ENCODE data around the gene NDUFA12.

The NDUFA12 gene

DNA sequence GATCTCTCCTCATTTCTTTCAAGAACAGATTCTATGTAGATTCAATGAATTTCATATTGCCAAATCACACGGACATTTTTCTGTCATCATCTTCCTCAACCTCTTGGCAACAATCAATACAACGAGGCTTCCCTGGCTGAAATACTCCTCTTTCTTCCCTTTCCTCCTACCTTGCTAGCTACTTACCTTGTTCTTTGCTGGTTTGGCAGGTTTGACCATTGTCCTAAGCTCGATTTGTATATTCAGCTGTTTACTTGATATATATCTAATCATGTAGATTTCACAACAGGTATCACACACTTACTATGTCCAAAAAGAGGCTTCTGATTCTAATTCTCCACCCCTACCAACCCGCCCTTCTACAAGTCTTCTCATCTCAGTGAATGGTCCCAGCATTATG, 23.6 kb downstream of the NDUFA12 start:
- no peak for DNase-seq

DNA sequence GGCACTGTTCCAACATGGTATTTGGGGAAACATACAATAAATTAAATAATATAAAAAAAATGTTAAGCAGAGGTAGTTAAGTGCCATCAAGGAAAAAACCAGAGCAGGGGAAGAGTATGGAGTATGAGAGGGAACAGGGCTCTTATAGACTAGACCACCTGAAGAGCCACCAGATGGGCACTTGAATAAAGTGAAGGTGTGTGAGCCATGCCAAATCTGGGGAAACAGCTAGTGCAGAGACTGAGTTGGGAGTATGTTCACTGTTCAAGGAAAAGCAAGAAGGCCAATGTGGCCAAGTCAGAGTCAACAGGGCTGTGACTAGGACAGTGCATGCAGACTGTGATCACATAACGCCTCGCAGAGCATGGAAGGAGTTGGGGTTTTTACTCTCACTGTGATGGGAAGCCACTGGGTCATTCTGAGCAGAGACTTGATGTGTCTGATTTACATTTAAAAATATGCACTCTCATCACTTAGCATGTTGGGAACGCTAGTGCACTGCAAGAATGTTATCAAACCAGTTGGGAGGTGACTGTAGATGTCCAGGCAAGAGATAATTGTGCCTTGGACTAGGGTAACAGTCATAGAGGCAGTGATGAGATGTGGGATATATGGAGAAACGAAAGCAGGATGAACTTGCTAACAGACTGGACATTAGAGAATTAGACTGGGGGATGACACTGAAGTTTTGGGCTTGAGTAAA, 25.6 kb downstream of the NDUFA12 start:
- no peak for DNase-seq

DNA sequence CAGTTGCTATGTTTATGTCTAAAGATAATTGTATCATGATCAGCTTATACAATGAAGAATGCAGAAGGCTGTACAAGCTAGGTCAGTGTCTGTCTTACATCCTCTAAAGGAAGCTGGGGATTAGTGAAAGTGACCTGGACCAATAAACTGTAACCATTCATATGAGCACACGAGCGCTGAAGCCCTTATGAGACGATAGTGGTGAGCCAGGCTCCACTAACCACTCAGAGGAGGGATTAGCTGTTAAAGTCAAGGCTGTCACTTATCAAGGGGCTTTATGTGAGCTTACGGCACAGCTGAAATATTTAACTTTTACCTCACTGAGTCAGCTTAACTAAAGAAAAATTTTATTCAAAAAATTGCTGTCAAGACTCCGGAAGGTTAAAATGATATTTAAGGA, 30.3 kb downstream of the NDUFA12 start:
- peak; percentile 75 for DNase-seq

DNA sequence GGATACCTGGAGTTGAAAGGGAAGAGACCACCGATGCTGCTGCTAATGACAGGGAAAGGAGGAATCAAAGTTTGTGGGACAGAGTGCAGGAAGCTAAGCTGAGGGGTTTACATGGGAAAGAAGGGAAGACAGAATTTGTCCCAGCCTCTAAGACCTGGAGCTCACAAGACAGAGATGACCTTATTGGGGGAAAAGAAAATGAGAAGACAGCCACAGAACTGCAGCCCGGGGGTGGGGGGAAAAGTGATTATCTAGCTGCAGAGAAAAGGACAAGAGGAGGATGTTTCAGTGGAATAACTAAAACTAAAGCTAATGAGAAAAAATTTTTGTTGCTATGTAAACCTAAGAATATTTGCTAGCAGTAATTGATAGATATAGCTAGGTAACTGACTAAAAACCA, 30.7 kb downstream of the NDUFA12 start:
- peak; percentile 67 for DNase-seq

GRCh38 chr12:94971923-94972322, 31.6 kb downstream of the NDUFA12 start:
- DNase-seq, result no peak

GRCh38 chr12:94970560-94970959, 32.9 kb downstream of the NDUFA12 start:
- DNase-seq, result peak; percentile 63

- no peak for DNase-seq
These were observed 34.1 kb downstream of the NDUFA12 start for GRCh38 chr12:94969424-94969823.

DNA sequence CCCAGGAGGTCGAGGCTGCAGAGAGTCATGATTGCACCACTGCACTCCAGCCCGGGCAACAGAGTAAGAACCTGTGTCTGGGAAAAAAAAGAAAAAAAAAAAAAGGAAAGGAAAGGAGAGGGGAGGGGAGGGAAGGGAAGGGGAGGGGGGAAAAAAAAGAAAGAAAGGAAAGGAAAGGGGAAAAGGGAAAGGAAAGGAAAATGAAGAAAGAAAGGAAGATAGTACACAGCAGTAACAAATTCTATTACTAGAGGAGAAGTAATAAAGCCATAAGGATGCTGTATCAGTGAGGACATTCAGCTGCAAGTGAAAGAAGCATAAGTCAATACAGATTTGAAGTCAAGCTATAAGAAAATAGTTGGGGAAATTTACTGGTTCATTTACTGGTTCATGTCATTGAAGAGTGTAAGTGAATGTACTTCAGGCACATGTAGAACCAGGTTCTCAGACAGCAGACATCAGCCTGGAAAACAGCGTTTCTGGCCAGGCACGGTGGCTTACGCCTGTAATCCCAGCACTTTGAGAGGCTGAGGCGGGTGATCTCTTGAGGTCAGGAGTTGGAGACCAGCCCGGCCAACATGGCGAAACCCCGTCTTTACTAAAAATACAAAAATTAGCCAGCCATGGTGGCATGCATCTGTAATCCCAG, 37.4 kb downstream of the NDUFA12 start:
- DNase-seq, result no peak

DNA sequence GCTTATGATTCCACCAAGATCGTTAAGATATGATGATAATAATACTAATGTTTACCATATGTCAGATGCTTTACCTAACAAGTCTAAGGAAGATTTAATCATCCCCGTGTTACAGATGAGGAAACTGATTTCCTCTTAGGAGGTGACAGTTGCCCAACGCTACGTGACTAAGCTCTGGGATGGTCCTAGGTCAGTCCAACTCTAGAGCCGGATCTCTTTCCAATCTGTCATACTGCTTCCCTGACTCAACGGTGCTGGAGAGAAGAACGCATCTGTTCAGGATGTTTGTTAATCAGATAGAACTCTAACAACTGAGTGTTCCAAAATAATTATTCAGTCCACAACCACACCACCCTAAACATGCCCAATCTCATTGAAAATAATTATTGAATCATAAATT, 39.8 kb downstream of the NDUFA12 start:
- no peak for DNase-seq

DNA sequence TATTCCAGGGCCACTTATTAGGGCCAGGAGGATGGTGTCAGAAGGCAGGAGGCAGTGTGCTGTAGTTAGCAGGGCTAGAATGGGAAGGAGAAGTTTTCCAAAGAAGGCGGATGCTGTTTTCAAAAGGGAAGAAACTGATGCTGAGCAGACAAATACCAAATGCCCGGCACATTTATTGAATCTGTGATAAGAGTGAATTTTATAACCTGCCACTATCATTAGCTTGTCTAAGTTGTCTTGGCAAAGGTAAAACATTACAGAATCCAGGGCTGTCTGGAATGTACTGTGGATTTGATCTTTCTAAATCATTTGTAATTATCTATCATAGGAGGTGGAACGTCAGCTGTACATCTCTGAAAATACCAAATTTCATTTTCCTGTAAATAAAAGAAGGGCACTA, 40.8 kb downstream of the NDUFA12 start:
- no peak for DNase-seq

DNA sequence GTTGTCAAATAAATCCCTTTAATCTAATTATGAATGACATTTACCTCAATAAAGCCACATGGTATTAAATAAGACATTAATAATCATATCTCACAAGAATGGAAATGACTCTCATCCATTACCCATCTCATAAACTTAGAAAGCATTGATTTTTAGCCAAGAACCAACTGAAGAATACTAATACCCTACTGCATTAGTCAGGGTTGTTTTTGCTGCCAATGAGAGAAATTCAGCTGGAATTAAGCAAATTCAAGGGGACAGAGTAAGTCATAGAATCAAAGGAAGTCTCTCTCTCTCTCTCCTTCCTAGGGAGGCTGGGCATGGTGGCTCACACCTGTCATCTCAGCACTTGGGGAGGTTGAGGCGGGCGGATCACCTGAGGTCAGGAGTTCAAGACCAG, 41.6 kb downstream of the NDUFA12 start:
- DNase-seq, result no peak

- DNase-seq, result no peak
These were observed 42.2 kb downstream of the NDUFA12 start for GRCh38 chr12:94961256-94961824.

DNA sequence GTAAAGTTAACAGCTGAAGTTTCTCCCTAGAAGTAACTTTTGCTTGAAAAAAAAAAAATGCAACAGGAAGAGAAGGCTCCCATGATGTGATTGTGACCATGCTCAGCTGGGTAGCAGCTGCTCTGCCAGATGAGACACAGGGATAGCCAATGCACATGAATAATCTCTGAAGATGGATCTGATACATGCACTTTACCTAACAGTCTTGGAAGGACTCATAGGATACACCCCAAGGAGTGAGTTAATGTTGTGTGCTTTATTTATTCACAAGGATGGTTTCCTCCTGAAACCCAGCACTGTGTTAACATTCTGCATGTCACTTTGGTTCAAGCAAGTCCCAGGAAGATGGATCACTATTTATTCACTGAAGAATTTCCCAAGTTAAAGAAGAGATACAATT, 46.5 kb downstream of the NDUFA12 start:
- no peak for DNase-seq

GRCh38 chr12:94954948-94955592, 48.4 kb downstream of the NDUFA12 start:
- DNase-seq, result peak; percentile 31

DNA sequence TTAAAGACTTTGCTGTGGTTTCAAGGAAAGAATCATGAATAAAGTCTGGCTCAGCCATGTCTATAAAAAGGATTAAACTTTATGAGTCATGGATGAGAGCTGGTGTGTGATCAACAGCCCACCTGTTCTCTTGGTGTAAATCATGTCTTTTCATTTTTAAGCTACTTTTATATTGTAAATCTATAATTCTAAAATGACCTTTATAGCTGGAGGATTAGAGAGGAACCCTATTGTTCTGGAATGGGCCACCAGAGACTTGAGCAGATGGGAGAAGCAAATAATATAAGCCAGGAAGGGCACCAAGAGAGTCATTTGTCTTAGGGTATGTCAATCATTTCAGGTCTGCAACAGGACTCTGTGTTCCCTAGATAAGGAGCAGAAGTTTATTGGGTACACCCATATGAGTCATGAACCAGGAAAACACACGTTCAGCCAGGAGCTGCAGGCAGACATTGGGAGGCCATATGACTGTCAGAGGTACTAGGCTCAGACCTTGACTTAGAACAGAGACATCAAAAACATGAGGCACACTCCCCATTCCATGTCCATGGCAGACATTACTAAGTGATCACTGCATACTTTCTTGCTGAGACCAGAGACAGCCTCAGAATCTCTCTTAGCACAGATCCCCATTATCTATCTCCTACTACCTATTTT, 49.3 kb downstream of the NDUFA12 start:
- DNase-seq, result peak; percentile 79

GRCh38 chr12:94952325-94952724, 51.2 kb downstream of the NDUFA12 start:
- no peak for DNase-seq

- peak; percentile 56 for DNase-seq
These were observed 52.2 kb downstream of the NDUFA12 start for GRCh38 chr12:94951071-94951934.

- no peak for DNase-seq
These were observed 55.2 kb downstream of the NDUFA12 start for GRCh38 chr12:94948232-94948810.

GRCh38 chr12:94942663-94943062, 60.8 kb downstream of the NDUFA12 start:
- no peak for DNase-seq

- peak; percentile 58 for DNase-seq
These were observed 62.0 kb downstream of the NDUFA12 start for GRCh38 chr12:94941440-94941862.

GRCh38 chr12:94940771-94941170, 62.7 kb downstream of the NDUFA12 start:
- DNase-seq, result no peak

DNA sequence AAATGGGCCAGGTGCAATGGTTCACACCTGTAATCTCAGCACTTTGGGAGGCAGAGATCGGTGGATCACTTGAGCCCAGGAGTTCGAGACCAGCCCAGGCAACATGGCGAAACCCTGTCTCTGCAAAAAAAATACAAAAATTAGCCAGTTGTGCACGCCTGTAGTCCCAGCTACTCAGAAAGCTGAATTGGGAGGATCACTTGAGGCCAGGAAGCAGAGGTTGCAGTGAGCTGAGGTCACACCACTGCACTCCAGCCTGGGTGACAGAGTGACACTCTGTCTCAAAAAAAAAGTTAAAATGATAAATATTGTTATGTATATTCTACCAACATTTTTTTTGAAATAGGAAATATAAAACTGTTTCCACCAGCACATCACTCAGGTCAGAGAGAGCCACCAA, 64.9 kb downstream of the NDUFA12 start:
- no peak for DNase-seq
